Astrocyte of the spinal cord (primary cell): Measurements from ENCODE around the gene THAP8.

Experiments
- DNase-seq: peaks from one replicate; pipeline ENCODE4 v3.0.0; 2011; ENCODE audit warnings: low read depth, low spot score
- H3K4me3 ChIP-seq: 2 replicates; pipeline ENCODE4 v1.5.1; 2011; ENCODE audit warnings: low read depth, mild to moderate bottlenecking, low read length, moderate library complexity
- CTCF ChIP-seq: IDR thresholded peaks from 2 replicates; pipeline ENCODE4 v1.5.1; 2012; ENCODE audit warnings: low read depth, mild to moderate bottlenecking, low read length, inconsistent platforms
- in situ Hi-C: cut with HindIII; loops from 2 replicates; pipeline ENCODE4 v1.10.0; 2017; ENCODE audit warnings: low sequenced_read_pairs

The THAP8 gene

DNA sequence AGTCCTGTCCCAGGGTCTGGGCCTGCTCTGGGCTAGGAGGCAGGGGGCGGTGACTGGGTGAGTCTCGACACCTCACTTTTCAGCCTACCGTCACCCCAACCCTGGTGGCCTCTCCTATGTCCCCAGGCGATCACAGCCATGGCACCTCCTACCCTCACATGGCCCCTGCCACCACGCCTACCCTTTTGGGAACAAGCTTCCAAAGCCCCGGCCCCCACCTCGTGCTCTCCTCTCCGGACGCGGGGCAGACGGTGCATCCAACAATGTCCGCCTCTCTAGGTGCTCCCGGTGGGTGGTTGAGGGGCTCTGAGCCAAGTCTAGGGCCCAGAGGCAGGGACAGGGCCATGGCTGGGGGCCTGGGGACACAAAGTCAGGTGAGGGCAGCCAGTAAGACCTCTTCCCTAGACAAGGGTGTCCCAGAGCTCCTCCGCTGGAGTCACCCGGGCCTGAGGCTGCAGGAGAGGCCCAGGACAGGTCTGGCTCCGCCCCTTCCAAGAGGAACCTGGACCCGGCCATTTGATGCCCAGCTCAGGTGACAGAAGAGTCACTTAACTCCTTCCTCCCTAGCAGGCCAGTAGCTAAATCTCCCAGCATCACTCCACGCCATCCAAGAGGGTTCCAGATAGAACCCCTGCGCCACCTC lies 45.6 kb downstream of the THAP8 start, which contains the start of gene SYNE4:
Gene SYNE4 (minus strand): TSS at position 478 of the 643 bp plus-strand sequence. CDS start 132 bp downstream, at position 346.
- H3K4me3 ChIP-seq, result peak within 1 kb of the TSS; percentile 34
- no peak for TF ChIP-seq CTCF
- in situ Hi-C loops, result no loop called here
- no peak for DNase-seq

DNA sequence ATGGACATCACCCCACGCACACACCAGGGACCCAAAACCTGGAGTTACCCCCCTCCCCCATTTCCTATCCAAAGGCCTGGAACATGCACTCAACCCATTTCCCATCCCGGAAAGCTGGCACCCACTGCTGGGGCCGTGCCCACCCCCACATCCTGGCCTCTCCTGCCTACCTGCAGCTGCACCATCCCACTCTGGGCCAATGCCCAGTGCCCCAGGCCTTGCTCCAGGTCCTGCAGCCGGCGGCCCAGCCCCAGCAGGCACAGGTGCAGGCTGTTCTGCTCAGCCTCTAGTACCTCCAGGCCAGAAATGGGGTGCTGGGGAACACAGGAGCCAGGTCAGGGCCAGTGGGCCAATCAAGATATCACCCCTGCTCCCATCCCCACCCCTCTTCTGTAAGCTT lies 47.1 kb downstream of the THAP8 start:
- DNase-seq, result no peak
- in situ Hi-C loops, result no loop called here
- H3K4me3 ChIP-seq, result no peak overlapping the region
- TF ChIP-seq CTCF, result no peak

- H3K4me3 ChIP-seq, result no peak overlapping the region
- TF ChIP-seq CTCF, result no peak
- in situ Hi-C loops, result no loop called here
- no peak for DNase-seq
Measured at GRCh38 chr19:36003284-36003683, 50.8 kb downstream of the THAP8 start.

GRCh38 chr19:36001605-36002004 lies 52.5 kb downstream of the THAP8 start:
- no peak for TF ChIP-seq CTCF
- no peak for DNase-seq
- H3K4me3 ChIP-seq, result no peak overlapping the region
- in situ Hi-C loops, result no loop called here

DNA sequence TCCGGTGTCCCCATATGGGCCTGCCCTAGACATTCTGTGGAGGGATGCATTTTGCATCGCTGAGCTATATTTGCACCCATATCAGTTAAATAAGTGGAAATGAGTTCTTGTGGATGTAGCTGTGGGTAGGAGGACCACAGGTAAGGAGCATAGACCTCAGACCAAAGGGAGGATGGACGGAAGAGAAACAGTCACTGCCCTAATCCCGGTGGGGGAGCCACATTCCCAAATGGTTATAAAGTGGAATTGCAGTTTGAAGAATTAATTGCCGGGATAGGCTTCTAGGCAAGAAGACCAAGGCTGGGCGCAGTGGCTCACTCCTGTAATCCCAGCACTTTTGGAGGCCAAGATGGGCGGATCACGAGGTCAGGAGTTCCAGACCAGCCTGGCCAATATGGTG lies 57.3 kb downstream of the THAP8 start:
- DNase-seq, result no peak
- TF ChIP-seq CTCF, result no peak
- in situ Hi-C loops, result no loop called here
- H3K4me3 ChIP-seq, result no peak overlapping the region

- in situ Hi-C loops, result no loop called here
- peak within 1 kb of the TSS; percentile 71 for H3K4me3 ChIP-seq
- TF ChIP-seq CTCF, result no peak
- DNase-seq, result peak; percentile 93
Measured at GRCh38 chr19:35995048-35995993, 58.8 kb downstream of the THAP8 start, which contains the start of gene SDHAF1. Gene SDHAF1 (plus strand): TSS chr19:35995188. CDS start chr19:35995275, 87 bp downstream.
